H1 (cell line): ENCODE data around the gene LRR1. TPM values are rescaled to one million over a fixed set of nuclear protein-coding genes. Genes with fewer than 3 reads are reported as not detected.

Experiments used
- CTCF ChIA-PET: fragments of 300-600 bp; sonication (Branson Sonifier 250); formaldehyde crosslinking; loops from one replicate; lab custom pipeline; 2021; ENCODE audit not compliant: partially characterized antibody; lab: Charles Lee
- POLR2A ChIA-PET: fragments of 300-600 bp; sonication (Branson Sonifier 250); formaldehyde crosslinking; loops from one replicate; lab custom pipeline; 2021; ENCODE audit warnings: inconsistent platforms; ENCODE audit not compliant: partially characterized antibody; lab: Charles Lee
- DNase-seq, 2 experiments: peaks; one replicate each; pipeline versions ENCODE4 v3.0.0 to v3.0.0-alpha.2; 2010 to 2022; ENCODE audit warnings: low spot score in 2 of 2, low read depth in 1 of 2, mixed read lengths in 1 of 2
- FAIRE-seq: peaks from 2 replicates; lab custom pipeline; 2011; peaks lifted over from hg19 to GRCh38; lab: Jason Lieb, UNC
- H2AFZ ChIP-seq: 2 replicates; pipeline ENCODE4 v1.8.1; 2012; ENCODE audit warnings: low read length, inconsistent platforms
- H2AK5ac ChIP-seq: 2 replicates; pipeline ENCODE4 v1.6.1; 2013; ENCODE audit warnings: low read depth, low read length
- H2BK120ac ChIP-seq: replicated peaks from 2 replicates; pipeline ENCODE3; 2013; ENCODE audit warnings: low read depth, low read length, inconsistent platforms
- H2BK12ac ChIP-seq: 2 replicates; pipeline ENCODE4 v1.6.1; 2013; ENCODE audit warnings: low read depth, low read length
- H2BK15ac ChIP-seq: 2 replicates; pipeline ENCODE4 v1.6.1; 2013; ENCODE audit warnings: low read length
- H2BK20ac ChIP-seq: 2 replicates; pipeline ENCODE4 v1.6.1; 2013; ENCODE audit warnings: low read length
- H2BK5ac ChIP-seq: 2 replicates; pipeline ENCODE4 v1.6.1; 2013; ENCODE audit warnings: low read depth, low read length
- H3K14ac ChIP-seq: 2 replicates; pipeline ENCODE4 v1.6.1; 2013; ENCODE audit warnings: inconsistent platforms; ENCODE audit not compliant: insufficient read length
- H3K18ac ChIP-seq: 2 replicates; pipeline ENCODE4 v1.6.1; 2013; ENCODE audit warnings: low read length; ENCODE audit errors: extremely low read depth
- H3K23ac ChIP-seq: 2 replicates; pipeline ENCODE4 v1.6.1; 2013; ENCODE audit warnings: inconsistent platforms; ENCODE audit not compliant: insufficient read length
- H3K23me2 ChIP-seq: 2 replicates; pipeline ENCODE4 v1.6.1; 2013; ENCODE audit warnings: low read depth, low read length
- H3K27ac ChIP-seq: 2 replicates; pipeline ENCODE4 v1.6.1; 2011; ENCODE audit warnings: low read depth, low read length, inconsistent platforms
- H3K27me3 ChIP-seq, 4 experiments: replicated peaks in 1 of 4; 1 replicate in 1 of 4; 2 replicates in 3 of 4; pipeline versions ENCODE4 v1.6.1 to v1.8.1; 2011 to 2013; ENCODE audit warnings: low read length in 3 of 4, mild to moderate bottlenecking in 3 of 4, inconsistent platforms in 2 of 4, mixed read lengths in 2 of 4, moderate library complexity in 1 of 4; ENCODE audit not compliant: control insufficient read depth in 3 of 4, insufficient read depth in 3 of 4; ENCODE audit errors: extremely low read depth in 1 of 4
- H3K36me3 ChIP-seq, 4 experiments: 2 replicates each; pipeline versions ENCODE4 v1.6.1 to v1.8.1; 2011 to 2013; ENCODE audit warnings: mild to moderate bottlenecking in 4 of 4, low read length in 3 of 4, moderate library complexity in 2 of 4, control low read depth in 1 of 4, inconsistent platforms in 1 of 4; ENCODE audit not compliant: insufficient read depth in 4 of 4, control insufficient read depth in 2 of 4
- H3K4ac ChIP-seq: replicated peaks from 2 replicates; pipeline ENCODE3; 2013; ENCODE audit warnings: low read length, low read depth, mixed read lengths, inconsistent platforms; ENCODE audit not compliant: insufficient read length
- H3K4me1 ChIP-seq, 4 experiments: replicated peaks in 1 of 4; 1 replicate in 1 of 4; 2 replicates in 3 of 4; pipeline versions ENCODE4 v1.6.1 to v1.8.1; 2011 to 2013; ENCODE audit warnings: low read length in 3 of 4, inconsistent platforms in 2 of 4, mixed read lengths in 1 of 4; ENCODE audit not compliant: insufficient read depth in 4 of 4, control insufficient read depth in 3 of 4
- H3K4me2 ChIP-seq, 2 experiments: 2 replicates each; pipeline versions ENCODE4 v1.6.1 to v1.8.1; 2011 to 2013; ENCODE audit warnings: low read depth in 2 of 2, low read length in 2 of 2, control low read depth in 1 of 2, inconsistent platforms in 1 of 2, mild to moderate bottlenecking in 1 of 2; ENCODE audit not compliant: insufficient read depth in 1 of 2
- H3K4me3 ChIP-seq, 4 experiments: fragments of 200-600, 300-600 bp in 1 of 4; sonication (generic), shearing (Covaris generic), sonication (Bioruptor Twin) in 1 of 4; 2 replicates each; pipeline versions ENCODE4 v1.5.1 to v1.8.1; 2011 to 2016; ENCODE audit warnings: low read length in 4 of 4, low read depth in 3 of 4, control low read depth in 2 of 4, inconsistent platforms in 2 of 4, mild to moderate bottlenecking in 2 of 4, mixed read lengths in 1 of 4, moderate library complexity in 1 of 4; ENCODE audit not compliant: insufficient read depth in 2 of 4; ENCODE audit errors: extremely low read depth in 1 of 4
- H3K56ac ChIP-seq: replicated peaks from 2 replicates; pipeline ENCODE3; 2013; ENCODE audit warnings: low read depth, mild to moderate bottlenecking, mixed read lengths, low read length, inconsistent platforms; ENCODE audit not compliant: insufficient read length
- H3K79me1 ChIP-seq: 2 replicates; pipeline ENCODE4 v1.6.1; 2013; ENCODE audit warnings: low read depth, low read length, control low read depth
- H3K79me2 ChIP-seq, 2 experiments: 2 replicates each; pipeline versions ENCODE4 v1.6.1 to v1.8.1; 2012 to 2013; ENCODE audit warnings: low read length in 2 of 2, mild to moderate bottlenecking in 2 of 2, inconsistent platforms in 1 of 2; ENCODE audit not compliant: insufficient read depth in 2 of 2, control insufficient read depth in 1 of 2
- H3K9ac ChIP-seq, 4 experiments: replicated peaks in 1 of 4; 1 replicate in 1 of 4; 2 replicates in 3 of 4; pipeline versions ENCODE4 v1.6.1 to v1.8.1; 2011 to 2013; ENCODE audit warnings: low read depth in 3 of 4, low read length in 3 of 4, control low read depth in 2 of 4, mild to moderate bottlenecking in 2 of 4, moderate library complexity in 2 of 4, inconsistent platforms in 1 of 4; ENCODE audit errors: extremely low read depth in 1 of 4
- H3K9me3 ChIP-seq, 2 experiments: 2 replicates each; pipeline versions ENCODE4 v1.6.1 to v1.8.1; 2012 to 2013; ENCODE audit warnings: mild to moderate bottlenecking in 2 of 2, moderate library complexity in 2 of 2, control low read depth in 1 of 2, inconsistent platforms in 1 of 2, low read depth in 1 of 2, low read length in 1 of 2, mixed read lengths in 1 of 2; ENCODE audit not compliant: insufficient read depth in 2 of 2
- H4K20me1 ChIP-seq, 2 experiments: replicated peaks in 1 of 2; 2 replicates each; pipeline versions ENCODE3 to v1.8.1; 2011 to 2013; ENCODE audit warnings: inconsistent platforms in 2 of 2, low read length in 2 of 2, mild to moderate bottlenecking in 1 of 2; ENCODE audit not compliant: insufficient read depth in 2 of 2, control insufficient read depth in 1 of 2
- H4K5ac ChIP-seq: 2 replicates; pipeline ENCODE4 v1.6.1; 2013; ENCODE audit warnings: low read length, low read depth, mixed read lengths, inconsistent platforms; ENCODE audit not compliant: insufficient read length
- H4K8ac ChIP-seq: 2 replicates; pipeline ENCODE4 v1.8.0; 2013; ENCODE audit warnings: mild to moderate bottlenecking, moderate library complexity, low read length, inconsistent platforms; ENCODE audit not compliant: insufficient read depth; ENCODE audit errors: extremely low read depth
- H4K91ac ChIP-seq: replicated peaks from 2 replicates; pipeline ENCODE3; 2013; ENCODE audit warnings: low read length, mixed read lengths, inconsistent platforms; ENCODE audit not compliant: insufficient read length
- CTCF ChIP-seq, 3 experiments: IDR thresholded peaks; 1 replicate in 2 of 3; 2 replicates in 1 of 3; pipeline versions ENCODE4 v1.5.1 to v1.6.1; 2011; ENCODE audit warnings: low read length in 3 of 3, mild to moderate bottlenecking in 3 of 3, inconsistent platforms in 2 of 3, low read depth in 1 of 3, moderate library complexity in 1 of 3; ENCODE audit not compliant: insufficient read depth in 1 of 3; ENCODE audit errors: control extremely low read depth in 1 of 3
- POLR2A ChIP-seq, 2 experiments: IDR thresholded peaks; 1 replicate in 1 of 2; 2 replicates in 1 of 2; pipeline ENCODE4 v1.6.1; 2011; ENCODE audit warnings: low read depth in 2 of 2, low read length in 2 of 2, mild to moderate bottlenecking in 2 of 2; ENCODE audit errors: control extremely low read depth in 1 of 2
- WGBS, 2 experiments: shearing (Covaris generic) in 1 of 2; methylation state at CpG; one replicate each; pipeline versions ENCODE4 v1.1.6 to v1.1.7; 2013 to 2015; ENCODE audit warnings: low lambda C conversion rate in 2 of 2, mixed read lengths in 2 of 2, inconsistent platforms in 1 of 2, low coverage in 1 of 2, missing lambda C conversion rate in 1 of 2; ENCODE audit not compliant: insufficient replicate concordance in 2 of 2, insufficient coverage in 1 of 2, insufficient read length in 1 of 2; ENCODE audit errors: extremely low coverage in 1 of 2, missing lambda C conversion rate in 1 of 2; 5-methylcytosine and 5-hydroxymethylcytosine counted together
- polyA plus RNA-seq, 7 experiments: library from polyadenylated mRNA; depleted of rRNA in 3 of 7; stranded (reverse) in 5 of 7; unstranded in 2 of 7; fragments of >200 nt in 5 of 7; fragments of 200-250 nt in 2 of 7; gene quantifications; 1 replicate in 5 of 7; 2 replicates in 1 of 7; 4 replicates in 1 of 7; pipeline versions ENCODE4 v1.2.1 to v1.2.3, GENCODE V29; 2011 to 2013; ENCODE audit warnings: missing spikeins in 2 of 7, mixed read lengths in 2 of 7
- total RNA-seq: library from RNA; stranded (reverse); fragmentation: NEBNext Ultra II Directional; extraction: Animal tissue kit (Norgen Biotek cat#: 25700); gene quantifications from 2 replicates; pipeline ENCODE4 v1.2.1, GENCODE V29; 2021

LRR1 gene
- total and polyA plus RNA-seq, 2 of the 8 experiments (the other 6 are each of a cell fraction or from before 2014, with no cell fraction given) = 30.7 to 37.5 TPM

- Histone ChIP-seq H3K27me3 (no peaks in the 10 kb centered on the region), H3K14ac (no peak overlapping the region), H3K18ac (no peak overlapping the region), H2BK12ac (no peak overlapping the region), H3K56ac (no peak overlapping the region), H2BK120ac (no peak overlapping the region), H3K27ac (no peak overlapping the region), H4K8ac (no peak overlapping the region), H4K5ac (no peak overlapping the region), H2BK20ac (no peak overlapping the region), H3K4me3 (no peak overlapping the region), H3K9me3 (no peaks in the 10 kb centered on the region), H2AFZ (no peak overlapping the region), H3K4me1 (no peaks in the 10 kb centered on the region), H3K9ac (no peak overlapping the region), H4K20me1 (peaks cover 2 to 15% of the 10 kb centered on the region in 2 experiments), H2AK5ac (no peak overlapping the region), H3K23ac (no peak overlapping the region), H3K23me2 (no peaks in the 10 kb centered on the region), H3K4me2 (no peak overlapping the region), H3K79me1 (0 out of 2 replicates have a peak, but pooled peaks cover 3% of the 10 kb centered on the region), H3K79me2 (peaks cover 0 to 40% of the 10 kb centered on the region in 2 experiments; a peak in 2 of 4 replicates), H2BK5ac (no peak overlapping the region), H3K4ac (no peak overlapping the region), H3K36me3 (peaks cover 0 to 26% (median 1%) of the 10 kb centered on the region in 4 experiments; a peak in 1 of 8 replicates), H4K91ac (no peak overlapping the region), H2BK15ac (no peak overlapping the region)
- ChIA-PET POLR2A (interaction anchor here (1.3 to 2.2 kb wide), 3 partner anchors 9 to 20 kb away, joined by 3 to 8 read pairs (median 7); partner anchors contain the start of gene MGAT2), CTCF (interaction anchor here (0.8 to 1.2 kb wide), 2 partner anchors 9 to 47 kb away, joined by 4 to 5 read pairs; partner anchors contain the start of gene POLE2)
- 82% methylated on average over 8 of the region's 8 CpGs; no CpG with 5 or more reads in 1 of the 2 experiments for WGBS, 2 experiments
- TF ChIP-seq CTCF (IDR thresholded peaks at IDR 0.05; ENCODE audit: control extremely low read depth in 1 of 3, insufficient read depth in 1 of 3, low read depth in 1 of 3, low read length in 3 of 3) (no peak), POLR2A (IDR thresholded peaks at IDR 0.05; ENCODE audit: control extremely low read depth in 1 of 2, low read depth in 2 of 2, low read length in 2 of 2) (0 out of 3 replicates have a peak, but pooled peaks of 1 of the 2 experiments have one; percentile 18)
- no peak for FAIRE-seq
- no peak for DNase-seq
Measured at GRCh38 chr14:49641697-49642129, 43.0 kb downstream of the LRR1 start.
